ENCODE measurements around the gene CTAGE4.
"Not testable (repeated sequence)": the region's sequence is repeated elsewhere in the genome, so short reads cannot be mapped to it uniquely, and the experiment has no call there.

The CTAGE4 gene
- long read RNA-seq: 0 reads

GRCh38 chr7:144183166-144183565 is at the start of gene CTAGE4:
Gene CTAGE4 (plus strand): TSS chr7:144183466. CDS start chr7:144183504, 38 bp downstream.
- H3K27me3 ChIP-seq (ENCODE audit: insufficient read depth, poor library complexity, severe bottlenecking); H3K4me3 ChIP-seq (replicated peaks; ENCODE audit: insufficient read depth, low read length); DNase-seq (ENCODE audit: low read depth in 1 of 2, low spot score in 1 of 2); H3K27ac ChIP-seq (replicated peaks): not testable (repeated sequence)

GRCh38 chr7:144134116-144134515 is 49.1 kb upstream of the CTAGE4 start:
- Histone ChIP-seq H3K27ac (replicated peaks) (no peak overlapping the region), H3K27me3 (ENCODE audit: insufficient read depth, poor library complexity, severe bottlenecking) (no peaks in the 10 kb centered on the region), H3K4me3 (replicated peaks; ENCODE audit: insufficient read depth, low read length) (no peak overlapping the region)
- no peak for TF ChIP-seq GABPA (IDR thresholded peaks at IDR 0.05; ENCODE audit: low read depth)
- no peak for TF ChIP-seq REST (IDR thresholded peaks at IDR 0.05; ENCODE audit: insufficient replicate concordance, low read depth)
- TF ChIP-seq POLR2AphosphoS5 (IDR thresholded peaks at IDR 0.05; ENCODE audit: low read depth): no peak
- TF ChIP-seq SPI1 (IDR thresholded peaks at IDR 0.05; ENCODE audit: borderline replicate concordance, low read depth): no peak
- no peak for TF ChIP-seq CTCF (IDR thresholded peaks at IDR 0.05; ENCODE audit: insufficient read depth, low read length)
- DNase-seq (ENCODE audit: low read depth in 1 of 2, low spot score in 1 of 2): no peak

GRCh38 chr7:144137501-144137900 is 45.8 kb upstream of the CTAGE4 start:
- TF ChIP-seq POLR2AphosphoS5 (IDR thresholded peaks at IDR 0.05; ENCODE audit: low read depth) (no peak), SPI1 (IDR thresholded peaks at IDR 0.05; ENCODE audit: borderline replicate concordance, low read depth) (no peak), GABPA (IDR thresholded peaks at IDR 0.05; ENCODE audit: low read depth) (no peak), CTCF (IDR thresholded peaks at IDR 0.05; ENCODE audit: insufficient read depth, low read length) (no peak), REST (IDR thresholded peaks at IDR 0.05; ENCODE audit: insufficient replicate concordance, low read depth) (no peak)
- DNase-seq (ENCODE audit: low read depth in 1 of 2, low spot score in 1 of 2): no peak

GRCh38 chr7:144142187-144142586 is 41.1 kb upstream of the CTAGE4 start:
- no peak overlapping the region for H3K27ac ChIP-seq (replicated peaks)
- no peak overlapping the region for H3K4me3 ChIP-seq (replicated peaks; ENCODE audit: insufficient read depth, low read length)
- no peak for DNase-seq (ENCODE audit: low read depth in 1 of 2, low spot score in 1 of 2)
- no peak for TF ChIP-seq GABPA (IDR thresholded peaks at IDR 0.05; ENCODE audit: low read depth)
- no peak for TF ChIP-seq SPI1 (IDR thresholded peaks at IDR 0.05; ENCODE audit: borderline replicate concordance, low read depth)
- no peak for TF ChIP-seq REST (IDR thresholded peaks at IDR 0.05; ENCODE audit: insufficient replicate concordance, low read depth)
- no peak for TF ChIP-seq CTCF (IDR thresholded peaks at IDR 0.05; ENCODE audit: insufficient read depth, low read length)
- TF ChIP-seq POLR2AphosphoS5 (IDR thresholded peaks at IDR 0.05; ENCODE audit: low read depth): no peak
- H3K27me3 ChIP-seq (ENCODE audit: insufficient read depth, poor library complexity, severe bottlenecking): no peaks in the 10 kb centered on the region

More at GRCh38 chr7:144137501-144137900, 45.8 kb upstream of the CTAGE4 start:
- Histone ChIP-seq H3K4me3 (replicated peaks; ENCODE audit: insufficient read depth, low read length) (no peak overlapping the region), H3K27ac (replicated peaks) (no peak overlapping the region), H3K27me3 (ENCODE audit: insufficient read depth, poor library complexity, severe bottlenecking) (no peaks in the 10 kb centered on the region)
